GM18951 (cell line): ENCODE data around the gene UTF1.
"Not testable (repeated sequence)": the region's sequence is repeated elsewhere in the genome, so short reads cannot be mapped to it uniquely, and the experiment has no call there.

Experiments
- POLR2A ChIP-seq: IDR thresholded peaks from 4 replicates; pipeline ENCODE4 v1.6.1; 2011; ENCODE audit warnings: mild to moderate bottlenecking; ENCODE audit not compliant: insufficient read length, insufficient read depth; ENCODE audit errors: extremely low read depth
- in situ Hi-C: fragments of 300-500 bp; cut with MboI; formaldehyde crosslinking; loops from one replicate; pipeline ENCODE4 v1.12.0; 2022; ENCODE audit warnings: low sequenced_read_pairs, mixed read lengths, inconsistent platforms; ENCODE audit not compliant: unreplicated experiment

The UTF1 gene

GRCh38 chr10:133217800-133218589, 12.0 kb upstream of the UTF1 start:
- in situ Hi-C loops = no loop called here

GRCh38 chr10:133218891-133219290, 11.1 kb upstream of the UTF1 start:
- TF ChIP-seq POLR2A = no peak
- in situ Hi-C loops = no loop called here

More at GRCh38 chr10:133217800-133218589, 12.0 kb upstream of the UTF1 start:
- TF ChIP-seq POLR2A = no peak

GRCh38 chr10:133219782-133220181, 10.2 kb upstream of the UTF1 start:
- in situ Hi-C loops = no loop called here
- TF ChIP-seq POLR2A = no peak

GRCh38 chr10:133221331-133221730, 8.7 kb upstream of the UTF1 start:
- no peak for TF ChIP-seq POLR2A
- in situ Hi-C loops = no loop called here

- in situ Hi-C loops = not testable (repeated sequence)
Measured at GRCh38 chr10:133221756-133222155, 8.3 kb upstream of the UTF1 start.

- in situ Hi-C loops = no loop called here
- TF ChIP-seq POLR2A = no peak
Measured at GRCh38 chr10:133224076-133224475, 5.9 kb upstream of the UTF1 start.

- in situ Hi-C loops = loop anchor here (25.0 kb wide), 1 partner anchor 313 kb away; no protein-coding TSS in a partner anchor
- TF ChIP-seq POLR2A = no peak
Measured at GRCh38 chr10:133224756-133225372, 5.2 kb upstream of the UTF1 start.

- no peak for TF ChIP-seq POLR2A
- in situ Hi-C loops = loop anchor here (25.0 kb wide), 1 partner anchor 313 kb away; no protein-coding TSS in a partner anchor
Measured at GRCh38 chr10:133225707-133226191, 4.3 kb upstream of the UTF1 start.

- in situ Hi-C loops = loop anchor here (25.0 kb wide), 1 partner anchor 314 kb away; no protein-coding TSS in a partner anchor
- TF ChIP-seq POLR2A = no peak
Measured at GRCh38 chr10:133226251-133226808, 3.7 kb upstream of the UTF1 start.

GRCh38 chr10:133227256-133227655, 2.8 kb upstream of the UTF1 start:
- in situ Hi-C loops = loop anchor here (25.0 kb wide), 1 partner anchor 315 kb away; no protein-coding TSS in a partner anchor
- no peak for TF ChIP-seq POLR2A

GRCh38 chr10:133229265-133230043, 563 bp upstream of the UTF1 start:
- TF ChIP-seq POLR2A = no peak
- in situ Hi-C loops = loop anchor here (25.0 kb wide), 1 partner anchor 317 kb away; no protein-coding TSS in a partner anchor

GRCh38 chr10:133230387-133231195, 574 bp downstream of the UTF1 start:
- in situ Hi-C loops = loop anchor here (25.0 kb wide), 1 partner anchor 318 kb away; no protein-coding TSS in a partner anchor
- TF ChIP-seq POLR2A = no peak
